Osteocyte (in vitro differentiated cells): ENCODE measurements around the gene RCOR1. TPM values are rescaled to one million over a fixed set of nuclear protein-coding genes. Genes with fewer than 3 reads are reported as not detected.

Source experiments
- DNase-seq: peaks from one replicate; pipeline ENCODE4 v3.0.0; 2021; ENCODE audit warnings: mixed read lengths; ENCODE audit not compliant: unreplicated experiment; ENCODE audit errors: extremely low spot score
- H3K27ac Mint-ChIP-seq: one replicate; pipeline ENCODE4 v1.8.0; 2021; ENCODE audit warnings: mild to moderate bottlenecking, mixed read lengths; ENCODE audit not compliant: unreplicated experiment
- H3K27me3 Mint-ChIP-seq: one replicate; pipeline ENCODE4 v1.8.0; 2021; ENCODE audit warnings: mixed read lengths; ENCODE audit not compliant: unreplicated experiment
- H3K36me3 Mint-ChIP-seq: one replicate; pipeline ENCODE4 v1.8.0; 2021; ENCODE audit warnings: mixed read lengths; ENCODE audit not compliant: unreplicated experiment
- H3K4me1 Mint-ChIP-seq: one replicate; pipeline ENCODE4 v1.8.0; 2021; ENCODE audit warnings: mixed read lengths; ENCODE audit not compliant: unreplicated experiment
- H3K4me3 Mint-ChIP-seq: one replicate; pipeline ENCODE4 v1.8.0; 2021; ENCODE audit warnings: mild to moderate bottlenecking, moderate library complexity, mixed read lengths; ENCODE audit not compliant: unreplicated experiment
- H3K9me3 Mint-ChIP-seq: one replicate; pipeline ENCODE4 v1.8.0; 2021; ENCODE audit warnings: mixed read lengths; ENCODE audit not compliant: unreplicated experiment
- total RNA-seq: library from RNA; stranded (reverse); gene quantifications from 2 replicates; pipeline ENCODE4 v1.2.1, GENCODE V29; 2021
- TF ChIP-seq, protein P1 (sequence below): fragments of 200-600 bp; sonication (generic); IDR thresholded peaks from 2 replicates; pipeline ENCODE4 v1.5.0; 2021; ENCODE audit warnings: antibody characterized with exemption, mild to moderate bottlenecking, moderate library complexity

RCOR1 gene
- total RNA-seq, 1 donor from 2014 or later = 23.6 TPM

DNA sequence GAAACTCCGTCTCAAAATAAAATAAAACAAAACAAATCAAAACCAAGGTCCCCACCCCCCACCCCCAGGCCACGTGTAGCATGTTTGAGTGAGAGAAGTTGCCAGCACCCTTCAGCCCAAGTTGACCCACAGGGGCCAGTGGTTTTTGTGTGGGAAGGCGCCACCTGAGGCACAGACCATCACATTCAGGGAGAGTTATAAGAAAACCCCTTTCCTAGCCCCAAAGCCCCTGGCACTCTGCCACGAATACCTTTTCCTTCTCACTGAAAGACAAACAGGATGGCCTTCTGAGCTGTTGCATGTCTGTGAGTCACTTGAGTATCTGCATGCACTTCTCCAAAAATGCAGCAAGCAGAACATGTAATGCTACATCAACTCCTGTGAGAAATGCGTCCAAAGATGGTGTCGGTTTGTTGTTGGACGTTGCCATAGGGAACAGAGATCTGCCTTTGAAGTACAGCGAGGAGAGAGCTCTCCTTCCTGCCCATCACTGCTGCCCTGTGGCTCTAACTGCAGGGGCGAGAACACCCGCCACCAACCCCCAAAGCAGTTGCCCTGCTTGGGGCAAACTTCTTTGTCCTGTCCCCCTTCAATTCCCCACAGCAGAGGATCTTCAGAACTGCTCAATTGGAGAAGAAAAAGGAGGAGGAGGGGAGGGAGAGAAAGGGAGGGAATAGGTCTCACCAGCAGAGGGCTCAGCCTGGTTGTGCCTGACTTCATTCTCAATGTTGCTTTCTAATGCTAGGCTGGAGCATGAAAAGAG, 182.1 kb downstream of the RCOR1 start:
- Mint-ChIP-seq H3K9me3 (no peaks in the 10 kb centered on the region), H3K36me3 (no peaks in the 10 kb centered on the region), H3K4me3 (no peak overlapping the region), H3K27ac (peak overlapping the region; percentile 86), H3K4me1 (peaks cover 18% of the 10 kb centered on the region), H3K27me3 (no peaks in the 10 kb centered on the region)
- TF ChIP-seq, protein P1, sequence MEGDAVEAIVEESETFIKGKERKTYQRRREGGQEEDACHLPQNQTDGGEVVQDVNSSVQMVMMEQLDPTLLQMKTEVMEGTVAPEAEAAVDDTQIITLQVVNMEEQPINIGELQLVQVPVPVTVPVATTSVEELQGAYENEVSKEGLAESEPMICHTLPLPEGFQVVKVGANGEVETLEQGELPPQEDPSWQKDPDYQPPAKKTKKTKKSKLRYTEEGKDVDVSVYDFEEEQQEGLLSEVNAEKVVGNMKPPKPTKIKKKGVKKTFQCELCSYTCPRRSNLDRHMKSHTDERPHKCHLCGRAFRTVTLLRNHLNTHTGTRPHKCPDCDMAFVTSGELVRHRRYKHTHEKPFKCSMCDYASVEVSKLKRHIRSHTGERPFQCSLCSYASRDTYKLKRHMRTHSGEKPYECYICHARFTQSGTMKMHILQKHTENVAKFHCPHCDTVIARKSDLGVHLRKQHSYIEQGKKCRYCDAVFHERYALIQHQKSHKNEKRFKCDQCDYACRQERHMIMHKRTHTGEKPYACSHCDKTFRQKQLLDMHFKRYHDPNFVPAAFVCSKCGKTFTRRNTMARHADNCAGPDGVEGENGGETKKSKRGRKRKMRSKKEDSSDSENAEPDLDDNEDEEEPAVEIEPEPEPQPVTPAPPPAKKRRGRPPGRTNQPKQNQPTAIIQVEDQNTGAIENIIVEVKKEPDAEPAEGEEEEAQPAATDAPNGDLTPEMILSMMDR = peak; percentile 84
- no peak for DNase-seq

GRCh38 chr14:102775855-102776760, 183.7 kb downstream of the RCOR1 start:
- no peaks in the 10 kb centered on the region for H3K36me3 Mint-ChIP-seq
- peaks cover 24% of the 10 kb centered on the region for H3K4me1 Mint-ChIP-seq
- H3K27ac Mint-ChIP-seq = peak overlapping the region; percentile 83
- peak overlapping the region; percentile 78 for H3K4me3 Mint-ChIP-seq
- no peak for DNase-seq
- H3K9me3 Mint-ChIP-seq = no peaks in the 10 kb centered on the region
- TF ChIP-seq, protein P1 = no peak
- H3K27me3 Mint-ChIP-seq = no peaks in the 10 kb centered on the region

DNA sequence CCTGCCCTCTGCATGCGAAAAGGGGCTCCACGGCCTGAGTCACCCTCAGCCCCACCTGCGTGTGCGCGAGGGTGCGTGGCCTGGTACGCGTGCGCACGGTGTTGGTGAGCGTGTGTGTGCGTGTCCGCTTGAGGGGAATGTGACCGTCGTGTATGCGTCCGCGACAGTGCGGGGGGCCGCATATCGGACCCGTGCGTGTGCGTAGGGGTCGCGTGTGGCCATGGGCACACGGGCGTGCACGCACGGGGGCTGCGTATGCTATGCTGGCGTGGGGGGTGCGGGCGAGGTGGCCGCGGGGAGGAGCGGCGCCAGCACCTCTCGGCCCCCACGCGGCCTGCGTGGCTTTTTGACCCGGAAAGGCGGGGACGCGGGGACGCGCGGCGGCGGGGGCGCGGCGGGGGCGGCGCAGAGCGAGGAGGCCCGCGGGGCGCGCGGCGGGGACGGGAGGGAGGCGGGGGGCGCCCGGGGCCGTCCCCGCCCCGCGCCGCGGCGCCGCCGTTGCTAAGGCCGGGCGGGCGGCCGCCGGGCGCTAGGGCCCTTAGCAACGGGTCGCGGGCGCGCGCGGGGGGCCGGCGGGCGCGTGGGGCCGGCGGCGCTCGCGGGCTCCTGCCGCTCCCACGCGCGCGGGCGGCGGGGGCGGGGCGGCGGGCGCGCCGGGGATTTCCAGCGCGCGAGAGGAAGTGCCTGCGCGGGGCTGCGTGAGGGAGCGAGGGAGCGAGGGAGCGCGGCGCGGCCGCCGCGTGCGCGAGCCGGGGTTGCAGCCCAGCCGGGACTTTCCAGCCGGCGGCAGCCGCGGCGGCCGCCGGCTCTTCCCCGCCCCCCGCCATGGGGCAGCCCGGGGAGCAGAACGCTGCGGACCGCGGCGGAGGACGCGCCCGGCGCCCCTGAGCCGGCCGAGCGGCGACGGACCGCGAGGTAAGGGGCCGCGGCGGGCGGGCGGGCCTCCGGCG, 184.6 kb downstream of the RCOR1 start, which contains the start of gene TRAF3:
TRAF3 (plus strand) TSS at position 689 of the 950 bp plus-strand sequence. CDS start 92,753 bp downstream, outside the sequence.
- Mint-ChIP-seq H3K27me3 (no peaks in the 10 kb centered on the region), H3K4me3 (peak within 1 kb of the TSS; percentile 78), H3K4me1 (peaks cover 24% of the 10 kb centered on the region), H3K27ac (peak within 1 kb of the TSS; percentile 83), H3K9me3 (no peaks in the 10 kb centered on the region), H3K36me3 (no peaks in the 10 kb centered on the region)
- peak; percentile 88 for DNase-seq
- TF ChIP-seq, protein P1 = no peak

GRCh38 chr14:102777711-102778337, 185.4 kb downstream of the RCOR1 start:
- Mint-ChIP-seq H3K36me3 (no peaks in the 10 kb centered on the region), H3K27ac (no peak overlapping the region), H3K4me1 (peaks cover 24% of the 10 kb centered on the region), H3K27me3 (no peaks in the 10 kb centered on the region), H3K9me3 (no peaks in the 10 kb centered on the region), H3K4me3 (peak overlapping the region; percentile 75)
- TF ChIP-seq, protein P1 = no peak
- no peak for DNase-seq
